ENCODE results near the gene KCNMA1.

GRCh38 chr10:77498210-77498609 is 139.4 kb downstream of the KCNMA1 start:
- TF ChIP-seq POLR2A (IDR thresholded peaks at IDR 0.05) (peak in 2 of 3 donors; percentile 43 to 44), CTCF (IDR thresholded peaks at IDR 0.05) (no peak)
